ENCODE measurements around the gene SLC3A2.

DNA sequence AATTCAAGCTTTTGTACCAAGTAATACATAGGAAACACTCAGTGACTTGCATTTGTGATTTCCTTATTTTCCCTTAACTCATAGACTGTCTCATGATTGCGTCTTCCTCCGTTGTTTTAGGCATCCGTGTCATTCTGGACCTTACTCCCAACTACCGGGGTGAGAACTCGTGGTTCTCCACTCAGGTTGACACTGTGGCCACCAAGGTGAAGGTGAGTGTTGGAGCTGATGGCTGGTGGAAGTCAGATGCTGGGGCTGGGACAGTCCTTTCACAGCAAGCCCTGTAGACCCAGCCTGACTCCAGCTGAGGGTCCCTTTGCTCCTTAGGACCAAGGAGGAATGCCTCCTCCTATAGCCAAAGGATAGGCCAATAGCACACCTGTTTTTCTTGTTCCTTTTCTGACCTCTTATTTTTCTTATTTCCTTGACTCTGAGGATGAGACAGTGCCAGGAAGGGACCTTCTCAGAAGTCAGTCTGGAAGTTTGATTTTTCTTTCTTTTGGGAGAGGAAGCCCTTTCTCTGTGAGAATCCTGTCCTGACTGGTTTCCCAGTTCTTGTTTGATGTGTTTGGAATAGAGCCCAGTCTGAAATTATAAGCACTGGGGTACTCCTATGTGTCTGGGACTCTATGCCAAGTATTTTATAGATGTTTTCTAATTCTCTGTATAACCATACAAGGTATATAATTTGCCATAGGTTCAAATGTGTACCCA is 2.2 kb downstream of the SLC3A2 start:
- TF ChIP-seq GATA2 (IDR thresholded peaks at IDR 0.05; ENCODE audit: low read depth, low read length) (no peak), GATA3 (IDR thresholded peaks at IDR 0.05; ENCODE audit: low read depth, low read length) (no peak)
